ENCODE results near the gene RBM6.
"Not testable (repeated sequence)": the region's sequence is repeated elsewhere in the genome, so short reads cannot be mapped to it uniquely, and the experiment has no call there.

RBM6 gene

GRCh38 chr3:49939858-49940666 is at the start of gene RBM6:
Gene RBM6, plus strand, starts transcription at chr3:49940150. Its CDS starts 22,492 bp downstream, at chr3:49962642.
- DNase-seq, result peak; percentile 90 to 94

- DNase-seq, result no peak
Observed at GRCh38 chr3:49895791-49896190, 44.2 kb upstream of the RBM6 start.

GRCh38 chr3:49896345-49896744 is 43.6 kb upstream of the RBM6 start:
- DNase-seq, result no peak

GRCh38 chr3:49898991-49899390 is 41.0 kb upstream of the RBM6 start:
- DNase-seq, result no peak

- no peak for DNase-seq
Observed at GRCh38 chr3:49899815-49900214, 40.1 kb upstream of the RBM6 start.

- no peak for DNase-seq
Observed at GRCh38 chr3:49900491-49901153, 39.3 kb upstream of the RBM6 start.

- peak in 1 of 2 donors; percentile 53 for DNase-seq
Observed at GRCh38 chr3:49901366-49902339, 38.3 kb upstream of the RBM6 start.

GRCh38 chr3:49902511-49903345 is 37.2 kb upstream of the RBM6 start:
- no peak for DNase-seq

GRCh38 chr3:49903451-49904424 is 36.2 kb upstream of the RBM6 start, which contains the start of gene MST1R:
Gene MST1R, minus strand, starts transcription at chr3:49903873. Its CDS starts 264 bp downstream, at chr3:49903609.
- peak; percentile 31 to 45 for DNase-seq

GRCh38 chr3:49904448-49904847 is 35.5 kb upstream of the RBM6 start:
- not testable (repeated sequence) for DNase-seq

GRCh38 chr3:49906073-49906743 is 33.7 kb upstream of the RBM6 start:
- DNase-seq, result peak; percentile 21 to 30

GRCh38 chr3:49908373-49909199 is 31.4 kb upstream of the RBM6 start:
- no peak for DNase-seq

GRCh38 chr3:49910409-49911123 is 29.4 kb upstream of the RBM6 start:
- DNase-seq, result no peak

GRCh38 chr3:49911124-49911420 is 28.9 kb upstream of the RBM6 start:
- DNase-seq, result no peak

GRCh38 chr3:49911611-49912010 is 28.3 kb upstream of the RBM6 start:
- DNase-seq, result no peak

- no peak for DNase-seq
Observed at GRCh38 chr3:49912881-49913281, 27.1 kb upstream of the RBM6 start.

- no peak for DNase-seq
Observed at GRCh38 chr3:49914906-49915305, 25.0 kb upstream of the RBM6 start.

- DNase-seq, result no peak
Observed at GRCh38 chr3:49916686-49917085, 23.3 kb upstream of the RBM6 start.

Data from bone marrow (tissue), 2 donors.